Brain microvascular endothelial cell (primary cell): ENCODE measurements around the gene PLEKHG1.

Experiments
- DNase-seq: peaks from one replicate; pipeline ENCODE4 v3.0.0-alpha.2; 2020
- H3K27ac ChIP-seq: fragments of 250-450 bp; sonication (Bioruptor Pico); 2 replicates; pipeline ENCODE4 v1.5.1; 2020; ENCODE audit warnings: mild to moderate bottlenecking, moderate library complexity
- H3K27me3 ChIP-seq: fragments of 250-450 bp; sonication (Bioruptor Pico); replicated peaks from 2 replicates; pipeline ENCODE4 v1.5.1; 2020; ENCODE audit warnings: mild to moderate bottlenecking
- H3K36me3 ChIP-seq: fragments of 250-450 bp; sonication (Bioruptor Pico); replicated peaks from 2 replicates; pipeline ENCODE4 v1.5.1; 2020; ENCODE audit warnings: mild to moderate bottlenecking
- H3K4me3 ChIP-seq: 2 replicates; pipeline ENCODE4 v1.5.1; 2011; ENCODE audit warnings: low read depth, mild to moderate bottlenecking, control low read depth, low read length, moderate library complexity
- in situ Hi-C: cut with HindIII; loops from 2 replicates; pipeline ENCODE4 v1.10.0; 2017; ENCODE audit warnings: low sequenced_read_pairs, low pct_ligation_motif_present
- TF ChIP-seq, protein P1 (sequence below): IDR thresholded peaks from 2 replicates; pipeline ENCODE4 v1.5.1; 2011; ENCODE audit warnings: low read depth, mild to moderate bottlenecking, moderate library complexity, low read length, control low read depth, inconsistent platforms; ENCODE audit errors: missing control alignments

PLEKHG1 gene

DNA sequence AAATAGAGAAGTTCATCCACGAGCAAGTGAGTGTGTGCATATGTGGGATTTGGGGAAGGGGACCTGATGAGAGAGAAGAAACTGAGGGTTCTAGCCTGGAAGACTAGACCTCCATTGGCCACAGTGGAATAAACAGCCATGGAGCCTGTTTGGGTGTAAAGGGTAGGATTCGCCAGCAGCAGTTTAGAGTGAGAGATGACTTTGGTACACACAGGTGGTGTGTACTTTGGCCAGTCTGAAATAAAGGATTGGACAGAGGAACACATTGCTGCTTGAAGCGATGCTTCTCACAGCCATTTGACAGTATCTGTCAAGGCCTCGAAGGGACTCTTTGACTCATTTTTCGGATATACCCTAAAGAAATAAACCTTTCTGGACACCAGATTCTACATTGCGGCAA, 29.2 kb downstream of the PLEKHG1 start:
- TF ChIP-seq, protein P1, sequence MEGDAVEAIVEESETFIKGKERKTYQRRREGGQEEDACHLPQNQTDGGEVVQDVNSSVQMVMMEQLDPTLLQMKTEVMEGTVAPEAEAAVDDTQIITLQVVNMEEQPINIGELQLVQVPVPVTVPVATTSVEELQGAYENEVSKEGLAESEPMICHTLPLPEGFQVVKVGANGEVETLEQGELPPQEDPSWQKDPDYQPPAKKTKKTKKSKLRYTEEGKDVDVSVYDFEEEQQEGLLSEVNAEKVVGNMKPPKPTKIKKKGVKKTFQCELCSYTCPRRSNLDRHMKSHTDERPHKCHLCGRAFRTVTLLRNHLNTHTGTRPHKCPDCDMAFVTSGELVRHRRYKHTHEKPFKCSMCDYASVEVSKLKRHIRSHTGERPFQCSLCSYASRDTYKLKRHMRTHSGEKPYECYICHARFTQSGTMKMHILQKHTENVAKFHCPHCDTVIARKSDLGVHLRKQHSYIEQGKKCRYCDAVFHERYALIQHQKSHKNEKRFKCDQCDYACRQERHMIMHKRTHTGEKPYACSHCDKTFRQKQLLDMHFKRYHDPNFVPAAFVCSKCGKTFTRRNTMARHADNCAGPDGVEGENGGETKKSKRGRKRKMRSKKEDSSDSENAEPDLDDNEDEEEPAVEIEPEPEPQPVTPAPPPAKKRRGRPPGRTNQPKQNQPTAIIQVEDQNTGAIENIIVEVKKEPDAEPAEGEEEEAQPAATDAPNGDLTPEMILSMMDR = no peak
- DNase-seq = no peak
- Histone ChIP-seq H3K27ac (no peak overlapping the region), H3K36me3 (no peaks in the 10 kb centered on the region), H3K4me3 (no peak overlapping the region), H3K27me3 (no peaks in the 10 kb centered on the region)
- in situ Hi-C loops = no loop called here

DNA sequence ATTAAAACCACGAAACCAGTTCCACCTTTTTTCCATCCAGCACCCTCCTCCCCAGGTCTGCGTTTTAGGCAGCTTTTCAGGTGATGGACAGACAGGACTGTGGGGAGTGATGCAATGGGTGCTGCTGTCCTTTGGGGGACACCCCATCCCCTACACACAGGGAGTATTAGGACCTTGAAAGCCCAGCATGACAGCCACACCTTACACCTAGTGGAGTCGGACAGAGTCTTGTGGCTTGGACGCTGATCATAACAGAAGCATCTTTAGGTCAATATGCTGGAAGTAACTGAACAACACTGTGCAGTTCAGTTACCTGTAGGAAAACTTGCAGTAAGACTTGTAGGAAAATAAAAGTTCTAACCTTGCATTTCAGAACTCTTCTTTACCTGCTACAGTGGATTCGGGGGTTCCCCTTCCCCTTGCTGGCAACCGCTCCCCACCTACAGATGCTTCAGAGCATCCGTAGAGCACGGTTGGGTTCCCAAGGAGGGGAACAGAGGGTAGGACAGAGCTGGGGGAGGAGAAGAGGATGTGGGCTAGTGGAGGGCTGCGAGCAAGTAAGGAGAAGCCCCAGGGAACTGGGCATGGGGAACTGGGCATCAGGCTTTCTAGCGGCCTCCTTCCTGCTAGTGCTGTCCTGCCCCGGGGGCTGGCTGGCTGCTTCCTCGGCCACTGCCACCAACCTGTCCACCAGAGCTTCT, 31.7 kb downstream of the PLEKHG1 start:
- H3K4me3 ChIP-seq = no peak overlapping the region
- H3K27ac ChIP-seq = no peak overlapping the region
- in situ Hi-C loops = no loop called here
- H3K27me3 ChIP-seq = no peaks in the 10 kb centered on the region
- no peak for DNase-seq
- no peaks in the 10 kb centered on the region for H3K36me3 ChIP-seq
- TF ChIP-seq, protein P1 = no peak

DNA sequence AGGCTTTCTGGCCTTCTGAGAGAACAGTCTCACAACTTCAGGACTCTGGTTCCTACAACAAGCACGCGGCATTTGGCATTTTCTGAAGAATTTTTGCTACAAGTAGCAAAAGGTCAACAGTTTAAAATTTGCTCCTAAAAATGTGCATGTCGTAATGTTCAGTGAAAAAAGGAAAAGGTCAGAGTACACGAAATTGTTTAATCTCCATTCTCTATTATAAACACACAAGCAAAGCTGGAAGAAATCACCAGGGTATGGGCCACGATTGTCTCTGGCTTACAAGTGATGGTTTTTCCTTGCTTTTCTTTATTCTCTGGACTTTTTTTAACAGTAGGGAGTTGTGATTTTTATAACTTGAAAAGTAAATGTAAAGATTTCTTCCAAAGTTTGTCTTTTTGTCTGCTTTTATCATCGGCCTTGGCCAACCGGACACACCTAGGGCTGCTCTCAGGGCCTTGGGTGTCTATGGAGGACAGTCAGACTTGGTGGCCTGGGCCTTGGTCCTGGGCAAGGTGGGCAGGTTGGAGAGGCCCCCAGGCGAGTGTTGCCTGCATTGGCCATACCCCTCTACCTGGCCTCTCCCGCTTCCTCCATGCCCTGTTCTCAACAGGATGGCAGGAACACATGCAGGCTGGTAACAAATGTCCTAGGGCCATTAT, 32.4 kb downstream of the PLEKHG1 start:
- H3K4me3 ChIP-seq = no peak overlapping the region
- TF ChIP-seq, protein P1 = no peak
- in situ Hi-C loops = no loop called here
- DNase-seq = no peak
- no peaks in the 10 kb centered on the region for H3K27me3 ChIP-seq
- H3K36me3 ChIP-seq = no peaks in the 10 kb centered on the region
- H3K27ac ChIP-seq = no peak overlapping the region

DNA sequence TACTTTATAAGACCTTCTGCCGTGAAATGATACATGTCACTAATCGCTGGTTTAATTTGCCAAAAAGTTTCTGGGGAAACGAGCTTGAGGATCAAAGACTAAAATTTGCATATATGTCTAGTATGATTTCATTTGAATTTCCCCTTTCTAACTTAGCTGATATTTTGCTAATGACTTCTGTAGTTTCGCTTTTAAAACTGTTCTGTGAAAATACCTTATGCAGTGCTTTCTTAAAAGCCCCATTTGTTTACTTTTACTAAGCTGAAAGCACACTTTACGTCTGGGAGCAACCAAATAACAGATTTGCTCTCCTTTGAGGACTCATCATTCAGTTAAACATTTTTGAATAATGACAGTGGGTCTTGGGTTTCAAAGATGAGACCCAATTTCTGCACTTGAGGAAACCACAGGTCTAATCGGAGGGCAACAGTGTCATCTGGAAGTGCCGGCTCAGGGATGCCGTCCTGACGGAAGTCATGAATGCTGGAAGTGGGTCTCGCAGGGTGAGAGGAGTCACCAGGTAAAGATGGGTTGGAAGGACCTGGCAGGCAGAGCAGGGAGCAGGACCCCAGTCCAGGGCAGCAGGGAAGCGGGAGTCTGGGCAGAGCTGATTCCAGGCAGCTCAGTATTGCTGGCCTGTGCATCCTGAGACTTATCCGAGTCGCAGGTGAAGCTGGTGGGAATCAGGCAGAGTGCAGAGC, 33.2 kb downstream of the PLEKHG1 start:
- Histone ChIP-seq H3K27me3 (no peaks in the 10 kb centered on the region), H3K36me3 (no peaks in the 10 kb centered on the region), H3K27ac (no peak overlapping the region), H3K4me3 (no peak overlapping the region)
- TF ChIP-seq, protein P1 = no peak
- DNase-seq = no peak
- in situ Hi-C loops = no loop called here

DNA sequence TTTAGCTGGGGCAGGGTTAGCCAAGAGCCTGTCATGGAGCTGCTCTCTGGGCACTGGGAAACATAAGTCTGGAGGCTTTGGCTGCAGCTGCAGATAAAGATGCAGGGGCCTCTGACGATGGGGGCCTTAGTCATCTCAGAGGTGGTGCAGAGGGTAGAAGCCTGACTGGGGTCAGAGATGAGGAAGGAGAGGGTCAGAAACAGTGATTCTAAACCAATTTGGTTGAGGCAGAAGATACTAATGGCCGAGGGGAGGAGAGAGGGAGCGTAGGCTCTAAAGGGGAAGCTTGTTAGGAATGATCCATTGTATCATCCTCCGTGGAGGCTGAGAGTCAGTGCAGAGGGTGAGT, 33.8 kb downstream of the PLEKHG1 start:
- Histone ChIP-seq H3K27me3 (no peaks in the 10 kb centered on the region), H3K4me3 (no peak overlapping the region), H3K27ac (no peak overlapping the region), H3K36me3 (no peaks in the 10 kb centered on the region)
- TF ChIP-seq, protein P1 = no peak
- no peak for DNase-seq
- in situ Hi-C loops = no loop called here
